K562 (cell line): ENCODE data around the gene TP73. TPM values are rescaled to one million over a fixed set of nuclear protein-coding genes. Genes with fewer than 3 reads are reported as not detected.
A peak's percentile ranks its signal among the peaks of the same experiment; 100 is the strongest.

Source experiments
- ATAC-seq: fragments of 200-7000 bp; cut with Tn5 transposase; 3 replicates; pipeline ENCODE4 v1.9.1; 2020; ENCODE audit warnings: moderate library complexity
- BruUV-seq: library from RNA; stranded (reverse); fragments of 400-500 nt; replicated peaks from 2 replicates; lab custom pipeline; 2021; lab: Mats Ljungman, UMichigan
- CTCF ChIA-PET: fragments of 300-600 bp; formaldehyde crosslinking; extraction: SDS; loops from one replicate; lab custom pipeline; 2021; ENCODE audit warnings: low intra/inter-chr PET ratio; lab: Yijun Ruan, JAX
- POLR2A ChIA-PET: fragments of 300-600, 350-650 bp; sonication (Branson Sonifier 250); formaldehyde crosslinking; extraction: SDS; loops from one replicate; lab custom pipeline; 2021; ENCODE audit warnings: antibody characterized with exemption, inconsistent platforms; lab: Yijun Ruan, JAX
- DNase-seq, 4 experiments: peaks; one replicate each; pipeline versions ENCODE4 v3.0.0 to v3.0.0-alpha.2; 2011 to 2018; ENCODE audit warnings: low spot score in 3 of 4, mixed read lengths in 3 of 4; ENCODE audit errors: extremely low read depth in 1 of 4
- FAIRE-seq: peaks from 2 replicates; lab custom pipeline; 2011; peaks lifted over from hg19 to GRCh38; lab: Jason Lieb, UNC
- H2AFZ ChIP-seq: 2 replicates; pipeline ENCODE4 v1.6.0; 2011; ENCODE audit warnings: low read depth, low read length, control low read depth, inconsistent platforms
- H3K27ac ChIP-seq: fragments of 200-600 bp; 3 replicates; pipeline ENCODE4 v1.8.0; 2011; ENCODE audit warnings: low read depth, mild to moderate bottlenecking, control low read depth, inconsistent platforms, low read length, moderate library complexity, mixed read lengths; ENCODE audit errors: extremely low read depth
- H3K27me3 ChIP-seq, 2 experiments: fragments of 300-600 bp in 1 of 2; 2 replicates in 1 of 2; 3 replicates in 1 of 2; pipeline versions ENCODE4 v1.6.0 to v1.8.0; 2011; ENCODE audit warnings: inconsistent platforms in 2 of 2, low read length in 2 of 2, mild to moderate bottlenecking in 1 of 2, mixed read lengths in 1 of 2, moderate library complexity in 1 of 2; ENCODE audit not compliant: control insufficient read depth in 2 of 2, insufficient read depth in 2 of 2
- H3K36me3 ChIP-seq: fragments of 300-600 bp; 3 replicates; pipeline ENCODE4 v1.8.0; 2011; ENCODE audit warnings: mild to moderate bottlenecking, low read length, inconsistent platforms; ENCODE audit not compliant: control insufficient read depth, insufficient read depth
- H3K4me1 ChIP-seq, 2 experiments: fragments of 200-600 bp in 1 of 2; replicated peaks in 1 of 2; 2 replicates in 1 of 2; 3 replicates in 1 of 2; pipeline versions ENCODE4 v1.5.1 to v1.8.0; 2011; ENCODE audit warnings: inconsistent platforms in 2 of 2, low read length in 2 of 2, mild to moderate bottlenecking in 1 of 2, mixed read lengths in 1 of 2, moderate library complexity in 1 of 2; ENCODE audit not compliant: control insufficient read depth in 2 of 2, insufficient read depth in 2 of 2
- H3K4me2 ChIP-seq: 2 replicates; pipeline ENCODE4 v1.6.1; 2011; ENCODE audit warnings: low read length, control low read depth, inconsistent platforms, mixed read lengths; ENCODE audit not compliant: insufficient read depth
- H3K4me3 ChIP-seq: fragments of 200-600 bp; sonication (generic), shearing (Covaris generic); 2 replicates; pipeline ENCODE4 v1.5.1; 2016; ENCODE audit warnings: control low read depth, inconsistent platforms
- H3K79me2 ChIP-seq: fragments of 200-600 bp; 3 replicates; pipeline ENCODE4 v1.8.0; 2011; ENCODE audit warnings: low read length, inconsistent platforms; ENCODE audit not compliant: control insufficient read depth, insufficient read depth
- H3K9ac ChIP-seq, 2 experiments: 2 replicates each; pipeline versions ENCODE4 v1.6.0 to v1.6.1; 2011; ENCODE audit warnings: low read depth in 2 of 2, low read length in 2 of 2, control low read depth in 1 of 2, inconsistent platforms in 1 of 2, mild to moderate bottlenecking in 1 of 2, mixed read lengths in 1 of 2; ENCODE audit not compliant: insufficient read depth in 1 of 2
- H3K9me1 ChIP-seq: one replicate; pipeline ENCODE4 v1.6.0; 2011; ENCODE audit warnings: inconsistent platforms, mild to moderate bottlenecking, low read length, moderate library complexity; ENCODE audit not compliant: control insufficient read depth, insufficient read depth
- H3K9me3 ChIP-seq: replicated peaks from 2 replicates; pipeline ENCODE4 v1.5.1; 2011; ENCODE audit warnings: low read depth, low read length, inconsistent platforms; ENCODE audit not compliant: control insufficient read depth, insufficient read depth
- H4K20me1 ChIP-seq: replicated peaks from 2 replicates; pipeline ENCODE4 v1.6.1; 2011; ENCODE audit warnings: low read length, inconsistent platforms, mixed read lengths; ENCODE audit not compliant: control insufficient read depth, insufficient read depth
- CTCFL ChIP-seq: IDR thresholded peaks from 2 replicates; pipeline ENCODE4 v1.6.1; 2011; ENCODE audit warnings: borderline replicate concordance, low read depth, mild to moderate bottlenecking, moderate library complexity, low read length; ENCODE audit not compliant: insufficient read depth, poor library complexity, severe bottlenecking
- HDAC6 ChIP-seq: IDR thresholded peaks from 2 replicates; pipeline ENCODE4 v1.6.1; 2012; ENCODE audit warnings: low read depth, mild to moderate bottlenecking, control low read depth, inconsistent platforms, low read length, moderate library complexity
- MAZ ChIP-seq, 2 experiments: fragments of 450-650 bp in 1 of 2; sonication (generic) in 1 of 2; formaldehyde crosslinking; IDR thresholded peaks in 1 of 2; conservative IDR thresholded peaks in 1 of 2; 2 replicates each; pipeline versions ENCODE4 v1.4.0 to v1.5.0; 2020; ENCODE audit warnings: mild to moderate bottlenecking in 1 of 2, missing genetic modification reagents in 1 of 2
- TGIF2 ChIP-seq: sonication (generic); formaldehyde crosslinking; IDR thresholded peaks from 2 replicates; pipeline ENCODE4 v1.8.1; 2022; ENCODE audit warnings: mild to moderate bottlenecking, missing genetic modification reagents, moderate library complexity
- UBTF ChIP-seq, 2 experiments: IDR thresholded peaks; 2 replicates each; pipeline ENCODE4 v1.6.1; 2012; ENCODE audit warnings: improper control_type of control experiment in 2 of 2, low read depth in 2 of 2, low read length in 2 of 2, borderline replicate concordance in 1 of 2
- WGBS: fragments of 100-300 bp; shearing (Covaris generic); methylation state at CpG from one replicate; pipeline ENCODE4 v1.1.6; 2016; ENCODE audit warnings: low coverage, mixed read lengths; ENCODE audit not compliant: insufficient coverage; ENCODE audit errors: missing lambda C conversion rate; 5-methylcytosine and 5-hydroxymethylcytosine counted together
- in situ Hi-C: fragments of 300-500 bp; cut with MboI; formaldehyde crosslinking; loops from 4 replicates; pipeline ENCODE4 v1.15.0; 2018; ENCODE audit warnings: inconsistent platforms, mixed read lengths
- intact Hi-C: fragments of 100-400 bp; cut with micrococcal nuclease; formaldehyde crosslinking; loops from 2 replicates; pipeline ENCODE4 v1.14.2; 2022
- polyA plus RNA-seq, 8 experiments: library from polyadenylated mRNA; depleted of rRNA in 4 of 8; stranded (reverse) in 5 of 8; unstranded in 3 of 8; fragments of >200 nt; fragmentation: Nextera tagmentation in 2 of 8; fragmentation: Illumina TruSeq in 1 of 8; extraction: Ambion mirVana in 2 of 8; extraction: Trizol in 1 of 8; gene quantifications; 2 replicates each; pipeline versions ENCODE4 v1.2.1 to v1.2.3, GENCODE V29; 2011 to 2014; ENCODE audit warnings: inconsistent platforms in 1 of 8, missing spikeins in 1 of 8
- total RNA-seq, 7 experiments: library from RNA; depleted of rRNA in 6 of 7; stranded (reverse); fragments of >200 nt in 6 of 7; fragmentation: Illumina TruSeq in 2 of 7; extraction: Trizol in 2 of 7; gene quantifications; 2 replicates each; pipeline versions ENCODE4 v1.2.1 to v1.2.3, GENCODE V29; 2011 to 2021; ENCODE audit warnings: low replicate concordance in 1 of 7

Gene TP73
- total and polyA plus RNA-seq, 9 of the 15 experiments (the other 6 are each of a cell fraction or from before 2014, with no cell fraction given), result 0.07 to 1.6 (median 0.40) TPM; not detected in 2

- H4K20me1 ChIP-seq, result peaks cover 34% of the 10 kb centered on the region
- ATAC-seq, result peak; percentile 44
- no peaks in the 10 kb centered on the region for H3K36me3 ChIP-seq
- no peak overlapping the region for H3K4me3 ChIP-seq
- intact Hi-C loops, result no loop called here
- no peak overlapping the region for H2AFZ ChIP-seq
- ChIA-PET POLR2A (interaction anchor here (0.6 to 1.2 kb wide), 4 partner anchors 12 to 121 kb away, joined by 3 to 5 read pairs (median 3); no protein-coding TSS in a partner anchor), CTCF (interaction anchor here (0.6 kb wide), 1 partner anchor 49 kb away, joined by 4 read pairs; no protein-coding TSS in a partner anchor)
- 8% methylated on average over 20 of the region's 20 CpGs for WGBS
- peaks cover 4 to 31% of the 10 kb centered on the region in 2 experiments; a peak in 3 of 5 replicates for H3K4me1 ChIP-seq
- no TSS peak for BruUV-seq
- in situ Hi-C loops, result no loop called here
- no peaks in the 10 kb centered on the region for H3K9me1 ChIP-seq
- peaks cover 27 to 71% of the 10 kb centered on the region in 2 experiments; a peak in 4 of 5 replicates for H3K27me3 ChIP-seq
- H3K9me3 ChIP-seq, result no peaks in the 10 kb centered on the region
- FAIRE-seq, result peak; percentile 63
- H3K9ac ChIP-seq, result no peak overlapping the region
- no peak overlapping the region for H3K4me2 ChIP-seq
- no peak overlapping the region for H3K27ac ChIP-seq
- peak; percentile 44 to 68 (median 64) for DNase-seq
- no peaks in the 10 kb centered on the region for H3K79me2 ChIP-seq
- TF ChIP-seq TGIF2 (CRISPR knock-in tag) (no peak), MAZ (CRISPR knock-in tag; conservative IDR thresholded peaks at IDR 0.05 in 1 of 2, IDR thresholded peaks at IDR 0.05 in 1 of 2) (peak in 1 of 2 experiments; percentile 36; a peak in 1 of 4 replicates), CTCFL (peak; percentile 17), HDAC6 (no peak), UBTF (IDR thresholded peaks at IDR 0.05; ENCODE audit: borderline replicate concordance in 1 of 2, low read depth in 2 of 2, low read length in 2 of 2) (no peak)
Observed at GRCh38 chr1:3614755-3615742, 37.3 kb upstream of the TP73 start.
